ENCODE results near the gene DHRS4. TPM values are rescaled to one million over a fixed set of nuclear protein-coding genes. Genes with fewer than 3 reads are reported as not detected.

The DHRS4 gene
- total and polyA plus RNA-seq, 2 of the 13 experiments (the other 11 are each of a cell fraction or from before 2014, with no cell fraction given): 23.9 to 45.1 TPM

GRCh38 chr14:23939607-23940326 lies 13.8 kb upstream of the DHRS4 start (continued):
- TF ChIP-seq HOXA3 (CRISPR knock-in tag; IDR thresholded peaks at IDR 0.05): peak; percentile 71
- TF ChIP-seq EEA1 (CRISPR knock-in tag; IDR thresholded peaks at IDR 0.05; ENCODE audit: borderline replicate concordance): no peak
- TF ChIP-seq JARID2 (CRISPR knock-in tag; IDR thresholded peaks at IDR 0.05; ENCODE audit: insufficient replicate concordance): no peak
- no peak for TF ChIP-seq AGO1 (IDR thresholded peaks at IDR 0.05; ENCODE audit: low read depth, low read length, poor library complexity, severe bottlenecking)
- no peak for TF ChIP-seq KDM5B (CRISPR knock-in tag; IDR thresholded peaks at IDR 0.05; ENCODE audit: borderline replicate concordance)
- TF ChIP-seq CEBPG (CRISPR knock-in tag; IDR thresholded peaks at IDR 0.05): peak; percentile 77
- TF ChIP-seq HNF1B (CRISPR knock-in tag; IDR thresholded peaks at IDR 0.05): no peak
- TF ChIP-seq ZBTB46 (CRISPR knock-in tag; IDR thresholded peaks at IDR 0.05; ENCODE audit: borderline replicate concordance): peak; percentile 94; the same call in 1 of the 2 replicates
- TF ChIP-seq MYC (CRISPR knock-in tag; IDR thresholded peaks at IDR 0.05; ENCODE audit: borderline replicate concordance): no peak
- no peak for TF ChIP-seq CCAR2 (optimal IDR thresholded peaks at IDR 0.05; ENCODE audit: low read depth, low read length)
- TF ChIP-seq ZFP62 (CRISPR knock-in tag; IDR thresholded peaks at IDR 0.05): no peak
- no peak for TF ChIP-seq DMTF1 (CRISPR knock-in tag; IDR thresholded peaks at IDR 0.05)
- no peak for TF ChIP-seq ZNF780A (CRISPR knock-in tag; IDR thresholded peaks at IDR 0.05)
- no peak for TF ChIP-seq MTA1 (CRISPR knock-in tag; IDR thresholded peaks at IDR 0.05; ENCODE audit: borderline replicate concordance)
- TF ChIP-seq RORA (CRISPR knock-in tag; IDR thresholded peaks at IDR 0.05): no peak
- TF ChIP-seq RBAK (CRISPR knock-in tag; IDR thresholded peaks at IDR 0.05): no peak
- peak; percentile 51 for TF ChIP-seq IKZF4 (CRISPR knock-in tag; IDR thresholded peaks at IDR 0.05; ENCODE audit: borderline replicate concordance, low read depth, not compliant biosample characterization)
- TF ChIP-seq HNRNPK (IDR thresholded peaks at IDR 0.05; ENCODE audit: low read depth, low read length, poor library complexity, severe bottlenecking): no peak
- no peak for TF ChIP-seq ZSCAN12 (CRISPR knock-in tag; IDR thresholded peaks at IDR 0.05)
- no peak for TF ChIP-seq ZNF30 (CRISPR knock-in tag; IDR thresholded peaks at IDR 0.05)
- peak; percentile 81 for TF ChIP-seq RARA (CRISPR knock-in tag; IDR thresholded peaks at IDR 0.05)
- peak; percentile 89 for TF ChIP-seq HNRNPUL1 (IDR thresholded peaks at IDR 0.05; ENCODE audit: low read depth, low read length)
- no peak for TF ChIP-seq YY1 (IDR thresholded peaks at IDR 0.05; ENCODE audit: insufficient read depth, insufficient replicate concordance, low read depth, low read length)
- no peak for TF ChIP-seq NFRKB (IDR thresholded peaks at IDR 0.05)
- TF ChIP-seq ZMYM2 (CRISPR knock-in tag; IDR thresholded peaks at IDR 0.05): no peak
- TF ChIP-seq KLF11 (CRISPR knock-in tag; IDR thresholded peaks at IDR 0.05): no peak
